HepG2 (cell line): ENCODE results near the gene CIAPIN1. TPM values are rescaled to one million over a fixed set of nuclear protein-coding genes. Genes with fewer than 3 reads are reported as not detected.

Source experiments
- ATAC-seq: fragments of 200-7000 bp; cut with Tn5 transposase; 3 replicates; pipeline ENCODE4 v1.9.1; 2020; ENCODE audit warnings: mild to moderate bottlenecking, moderate library complexity
- BruUV-seq: library from RNA; stranded (reverse); fragments of 400-500 nt; replicated peaks from 2 replicates; lab custom pipeline; 2021; lab: Mats Ljungman, UMichigan
- CTCF ChIA-PET: fragments of 300-600 bp; formaldehyde crosslinking; extraction: SDS; loops from one replicate; lab custom pipeline; 2021; ENCODE audit warnings: low total read pairs, inconsistent platforms, low intra/inter-chr PET ratio; lab: Yijun Ruan, JAX
- POLR2A ChIA-PET: fragments of 350-600 bp; sonication (Branson Sonifier 250); formaldehyde crosslinking; loops from one replicate; lab custom pipeline; 2020; ENCODE audit warnings: antibody characterized with exemption, inconsistent platforms; lab: Yijun Ruan, JAX
- DNase-seq: peaks from one replicate; pipeline ENCODE4 v3.0.0-alpha.2; 2015; ENCODE audit warnings: low spot score
- FAIRE-seq: peaks from 3 replicates; lab custom pipeline; 2011; peaks lifted over from hg19 to GRCh38; lab: Jason Lieb, UNC
- H2AFZ ChIP-seq: one replicate; pipeline ENCODE4 v1.6.1; 2011; ENCODE audit warnings: low read length, inconsistent platforms
- H3K27ac ChIP-seq: fragments of 300-600 bp; 3 replicates; pipeline ENCODE4 v1.8.0; 2011; ENCODE audit warnings: mixed run types, mild to moderate bottlenecking, mixed read lengths, low read length, inconsistent platforms; ENCODE audit not compliant: insufficient read depth; ENCODE audit errors: extremely low read length
- H3K27me3 ChIP-seq, 2 experiments: fragments of 200-600 bp in 1 of 2; 2 replicates in 1 of 2; 3 replicates in 1 of 2; pipeline versions ENCODE4 v1.6.0 to v1.8.0; 2011; ENCODE audit warnings: low read length in 2 of 2, mild to moderate bottlenecking in 2 of 2, moderate library complexity in 2 of 2, inconsistent platforms in 1 of 2; ENCODE audit not compliant: insufficient read depth in 2 of 2, control insufficient read depth in 1 of 2
- H3K36me3 ChIP-seq, 2 experiments: fragments of 200-600 bp in 1 of 2; replicated peaks in 1 of 2; 2 replicates in 1 of 2; 3 replicates in 1 of 2; pipeline versions ENCODE4 v1.5.1 to v1.8.0; 2011; ENCODE audit warnings: low read length in 2 of 2, inconsistent platforms in 1 of 2; ENCODE audit not compliant: insufficient read depth in 2 of 2, control insufficient read depth in 1 of 2
- H3K4me1 ChIP-seq: 2 replicates; pipeline ENCODE4 v1.5.1; 2012; ENCODE audit warnings: low read length, inconsistent platforms; ENCODE audit not compliant: insufficient read depth
- H3K4me2 ChIP-seq: 2 replicates; pipeline ENCODE4 v1.6.0; 2011; ENCODE audit warnings: low read depth, low read length, inconsistent platforms
- H3K4me3 ChIP-seq, 3 experiments: fragments of 200-600 bp in 1 of 3; sonication (generic), shearing (Covaris generic) in 1 of 3; replicated peaks in 1 of 3; 2 replicates each; pipeline ENCODE4 v1.5.1; 2011 to 2016; ENCODE audit warnings: low read length in 3 of 3, inconsistent platforms in 2 of 3, low read depth in 2 of 3, mild to moderate bottlenecking in 2 of 3, control low read depth in 1 of 3, mixed read lengths in 1 of 3; ENCODE audit not compliant: insufficient read depth in 1 of 3
- H3K79me2 ChIP-seq: one replicate; pipeline ENCODE4 v1.6.1; 2011; ENCODE audit warnings: low read length, inconsistent platforms; ENCODE audit not compliant: insufficient read depth
- H3K9ac ChIP-seq: 2 replicates; pipeline ENCODE4 v1.6.0; 2011; ENCODE audit warnings: mild to moderate bottlenecking, low read depth, low read length, inconsistent platforms; ENCODE audit not compliant: insufficient read depth
- H3K9me3 ChIP-seq: 2 replicates; pipeline ENCODE4 v1.5.1; 2012; ENCODE audit warnings: mild to moderate bottlenecking, low read length
- H4K20me1 ChIP-seq: 2 replicates; pipeline ENCODE4 v1.6.0; 2011; ENCODE audit warnings: inconsistent platforms, mild to moderate bottlenecking, low read length, moderate library complexity; ENCODE audit not compliant: insufficient read depth
- CHCHD3 ChIP-seq: sonication (generic); formaldehyde crosslinking; IDR thresholded peaks from 2 replicates; pipeline ENCODE4 v1.8.0; 2022; ENCODE audit warnings: mild to moderate bottlenecking, missing genetic modification reagents, moderate library complexity
- CSRNP1 ChIP-seq: sonication (generic); formaldehyde crosslinking; IDR thresholded peaks from 2 replicates; pipeline ENCODE4 v1.8.1; 2023; ENCODE audit warnings: mild to moderate bottlenecking, missing genetic modification reagents
- EP300 ChIP-seq, 3 experiments: sonication (generic) in 1 of 3; formaldehyde crosslinking in 1 of 3; IDR thresholded peaks; 2 replicates each; pipeline versions ENCODE4 v1.5.1 to v1.6.1; 2011 to 2020; ENCODE audit warnings: low read depth in 2 of 3, low read length in 2 of 3, borderline replicate concordance in 1 of 3, improper control_type of control experiment in 1 of 3, mild to moderate bottlenecking in 1 of 3, missing genetic modification reagents in 1 of 3, moderate library complexity in 1 of 3
- FIP1L1 ChIP-seq: fragments of 200-400 bp; formaldehyde crosslinking; IDR thresholded peaks from 2 replicates; pipeline ENCODE4 v1.6.1; 2018; ENCODE audit warnings: low read depth, mild to moderate bottlenecking, low read length, moderate library complexity, borderline replicate concordance; ENCODE audit not compliant: insufficient read depth
- HDAC6 ChIP-seq: fragments of 200-600 bp; sonication (generic); IDR thresholded peaks from 2 replicates; pipeline ENCODE4 v1.7.0; 2017; ENCODE audit warnings: mild to moderate bottlenecking, antibody characterized with exemption, low read length, low read depth
- MXD3 ChIP-seq: IDR thresholded peaks from 2 replicates; pipeline ENCODE4 v1.6.1; 2016; ENCODE audit warnings: mild to moderate bottlenecking, missing biosample characterization, missing genetic modification reagents
- NRL ChIP-seq: sonication (generic); formaldehyde crosslinking; IDR thresholded peaks from 2 replicates; pipeline ENCODE4 v1.5.0; 2020; ENCODE audit warnings: missing genetic modification reagents, mild to moderate bottlenecking, moderate library complexity, borderline replicate concordance
- RORA ChIP-seq: sonication (generic); formaldehyde crosslinking; IDR thresholded peaks from 2 replicates; pipeline ENCODE4 v1.5.0; 2020; ENCODE audit warnings: mild to moderate bottlenecking, missing genetic modification reagents, moderate library complexity
- SNAPC4 ChIP-seq: sonication (generic); formaldehyde crosslinking; IDR thresholded peaks from 2 replicates; pipeline ENCODE4 v1.4.0; 2020; ENCODE audit warnings: mild to moderate bottlenecking, missing genetic modification reagents
- THAP9 ChIP-seq: sonication (generic); formaldehyde crosslinking; IDR thresholded peaks from 2 replicates; pipeline ENCODE4; 2020; ENCODE audit warnings: missing genetic modification reagents, mild to moderate bottlenecking, borderline replicate concordance
- ZNF282 ChIP-seq: fragments of 450-650 bp; IDR thresholded peaks from 2 replicates; pipeline ENCODE4 v1.6.1; 2018; ENCODE audit not compliant: partially characterized antibody
- ZNF367 ChIP-seq: sonication (generic); formaldehyde crosslinking; IDR thresholded peaks from 2 replicates; pipeline ENCODE4 v1.4.0; 2020; ENCODE audit warnings: missing genetic modification reagents, borderline replicate concordance
- ZNF556 ChIP-seq: sonication (generic); formaldehyde crosslinking; IDR thresholded peaks from 2 replicates; pipeline ENCODE4 v1.4.0; 2020; ENCODE audit warnings: mild to moderate bottlenecking, missing genetic modification reagents, borderline replicate concordance
- WGBS: methylation state at CpG from one replicate; pipeline ENCODE4 v1.1.6; 2017; ENCODE audit warnings: low lambda C conversion rate; 5-methylcytosine and 5-hydroxymethylcytosine counted together
- in situ Hi-C: cut with HindIII; loops from 2 replicates; pipeline ENCODE4 v1.10.0; 2017; ENCODE audit warnings: low pct_unique_long_range_greater_than_20kb; ENCODE audit not compliant: extremely low pct_ligation_motif_present
- intact Hi-C: fragments of 100-400 bp; cut with micrococcal nuclease; formaldehyde crosslinking; loops from one replicate; pipeline ENCODE4 v1.10.0; 2022; ENCODE audit not compliant: unreplicated experiment
- polyA plus RNA-seq, 8 experiments: library from polyadenylated mRNA; depleted of rRNA in 3 of 8; stranded (reverse) in 7 of 8; unstranded in 1 of 8; fragments of >200 nt; fragmentation: Illumina TruSeq in 4 of 8; extraction: Trizol in 4 of 8; gene quantifications; 2 replicates each; pipeline versions ENCODE4 v1.2.1 to v1.2.3, GENCODE V29; 2011 to 2016; ENCODE audit warnings: low read depth in 4 of 8, missing spikeins in 1 of 8, mixed read lengths in 1 of 8; ENCODE audit not compliant: insufficient read depth in 1 of 8
- total RNA-seq, 5 experiments: library from RNA; depleted of rRNA; stranded (reverse); fragments of >200 nt; fragmentation: Illumina TruSeq; extraction: Trizol; gene quantifications; 2 replicates each; pipeline ENCODE4 v1.2.3, GENCODE V29; 2016; ENCODE audit warnings: low read depth in 1 of 5

The CIAPIN1 gene
- total and polyA plus RNA-seq, 2 of the 13 experiments (the other 11 are each of a cell fraction or from before 2014, with no cell fraction given), result 69.3 to 89.7 TPM

GRCh38 chr16:57406881-57407280 lies 40.3 kb downstream of the CIAPIN1 start:
- FAIRE-seq, result no peak

More at GRCh38 chr16:57406881-57407280, 40.3 kb downstream of the CIAPIN1 start:
- Histone ChIP-seq H3K4me1 (peaks cover 25% of the 10 kb centered on the region; the same call in 1 of the 2 replicates), H3K36me3 (no peaks in the 10 kb centered on the region), H3K27me3 (peaks cover 5 to 28% of the 10 kb centered on the region in 2 experiments; a peak in 4 of 5 replicates), H3K4me2 (no peak overlapping the region), H3K9ac (no peak overlapping the region), H3K4me3 (no peak overlapping the region), H2AFZ (no peak overlapping the region), H3K9me3 (no peaks in the 10 kb centered on the region), H4K20me1 (no peaks in the 10 kb centered on the region), H3K27ac (no peak overlapping the region), H3K79me2 (no peaks in the 10 kb centered on the region)
- in situ Hi-C loops (no loop called here), intact Hi-C loops (no loop called here)
- BruUV-seq, result no TSS peak
- ATAC-seq (no peak), DNase-seq (no peak)
- TF ChIP-seq FIP1L1, result no peak
- TF ChIP-seq CSRNP1 (CRISPR knock-in tag), result no peak
- no peak for TF ChIP-seq THAP9
- no peak for TF ChIP-seq CHCHD3
- no peak for TF ChIP-seq ZNF282
- TF ChIP-seq SNAPC4 (CRISPR knock-in tag), result no peak
- no peak for TF ChIP-seq RORA (CRISPR knock-in tag)
- TF ChIP-seq EP300 (IDR thresholded peaks at IDR 0.05; ENCODE audit: low read depth in 2 of 2, low read length in 2 of 2), result no peak
- TF ChIP-seq EP300 (CRISPR knock-in tag; IDR thresholded peaks at IDR 0.05; ENCODE audit: borderline replicate concordance), result no peak
- no peak for TF ChIP-seq HDAC6
- TF ChIP-seq ZNF367 (CRISPR knock-in tag), result no peak
- TF ChIP-seq ZNF556 (CRISPR knock-in tag), result no peak
- TF ChIP-seq MXD3 (CRISPR knock-in tag), result no peak
- TF ChIP-seq NRL (CRISPR knock-in tag), result no peak
- POLR2A ChIA-PET, result no interaction called here
- CTCF ChIA-PET, result no interaction called here
- 1% methylated on average over 2 of the region's 2 CpGs for WGBS
